Measurements from ENCODE around the gene TRIM66. TPM values are rescaled to one million over a fixed set of nuclear protein-coding genes. Genes with fewer than 3 reads are reported as not detected.

TRIM66 gene
- total and polyA plus RNA-seq, 3 donors from 2014 or later: 37.4 to 49.6 (median 49.2) TPM

- intact Hi-C loops (cut with DNase I; ENCODE audit: low total_unique reads): no loop called here
- WGBS, 2 donors: 81 to 86% methylated on average over 10 of the region's 10 CpGs
- Histone ChIP-seq H3K27me3 (no peaks in the 10 kb centered on the region), H3K27ac (peak overlapping the region; percentile 45 to 86), H3K9me3 (no peaks in the 10 kb centered on the region), H3K4me1 (peaks cover 44% of the 10 kb centered on the region), H3K4me3 (no peak overlapping the region), H3K36me3 (ENCODE audit: low read depth, missing control alignments) (no peaks in the 10 kb centered on the region)
- no peak for DNase-seq
- TF ChIP-seq POLR2A (IDR thresholded peaks at IDR 0.05): no peak
Measured at GRCh38 chr11:8701891-8702597, 19.6 kb upstream of the TRIM66 start.

- Histone ChIP-seq H3K4me1 (peaks cover 37% of the 10 kb centered on the region), H3K36me3 (ENCODE audit: low read depth, missing control alignments) (no peaks in the 10 kb centered on the region), H3K4me3 (no peak overlapping the region), H3K9me3 (no peaks in the 10 kb centered on the region), H3K27ac (peak overlapping the region; percentile 71 to 86), H3K27me3 (no peaks in the 10 kb centered on the region)
- WGBS, 2 donors: 13 to 23% methylated on average over 2 to 3 of the region's 3 CpGs
- TF ChIP-seq POLR2A (IDR thresholded peaks at IDR 0.05) (no peak), CTCF (IDR thresholded peaks at IDR 0.05) (no peak)
- DNase-seq: peak; percentile 85
- intact Hi-C loops (cut with DNase I; ENCODE audit: low total_unique reads): no loop called here
Measured at GRCh38 chr11:8699903-8700302, 17.4 kb upstream of the TRIM66 start.

GRCh38 chr11:8698917-8699441 is 16.5 kb upstream of the TRIM66 start:
- Histone ChIP-seq H3K9me3 (no peaks in the 10 kb centered on the region), H3K27me3 (no peaks in the 10 kb centered on the region), H3K4me3 (no peak overlapping the region), H3K36me3 (ENCODE audit: low read depth, missing control alignments) (no peaks in the 10 kb centered on the region), H3K27ac (peak overlapping the region; percentile 71 to 86), H3K4me1 (peaks cover 37% of the 10 kb centered on the region)
- WGBS, 2 donors: 41 to 69% methylated on average over 11 of the region's 11 CpGs
- intact Hi-C loops (cut with DNase I; ENCODE audit: low total_unique reads): no loop called here
- DNase-seq: no peak
- TF ChIP-seq CTCF (IDR thresholded peaks at IDR 0.05) (no peak), POLR2A (IDR thresholded peaks at IDR 0.05) (no peak)

- Histone ChIP-seq H3K4me1 (peaks cover 37% of the 10 kb centered on the region), H3K36me3 (ENCODE audit: low read depth, missing control alignments) (no peaks in the 10 kb centered on the region), H3K27ac (peak overlapping the region; percentile 71 to 86), H3K27me3 (no peaks in the 10 kb centered on the region), H3K4me3 (no peak overlapping the region), H3K9me3 (no peaks in the 10 kb centered on the region)
- no peak for DNase-seq
- TF ChIP-seq CTCF (IDR thresholded peaks at IDR 0.05): no peak
- TF ChIP-seq POLR2A (IDR thresholded peaks at IDR 0.05): no peak
- 60 to 72% methylated on average over 5 of the region's 5 CpGs for WGBS, 2 donors
- intact Hi-C loops (cut with DNase I; ENCODE audit: low total_unique reads): no loop called here
Measured at GRCh38 chr11:8698379-8698851, 15.9 kb upstream of the TRIM66 start.

- WGBS, 2 donors: 71 to 94% methylated on average over 2 to 3 of the region's 3 CpGs
- intact Hi-C loops (cut with DNase I; ENCODE audit: low total_unique reads): no loop called here
- TF ChIP-seq POLR2A (IDR thresholded peaks at IDR 0.05): no peak
- no peak for TF ChIP-seq CTCF (IDR thresholded peaks at IDR 0.05)
- Histone ChIP-seq H3K36me3 (ENCODE audit: low read depth, missing control alignments) (no peaks in the 10 kb centered on the region), H3K9me3 (no peaks in the 10 kb centered on the region), H3K4me3 (no peak overlapping the region), H3K27me3 (no peaks in the 10 kb centered on the region), H3K4me1 (peaks cover 34% of the 10 kb centered on the region), H3K27ac (peak overlapping the region in 1 of 2 donors; percentile 20)
- DNase-seq: no peak
Measured at GRCh38 chr11:8697054-8697453, 14.6 kb upstream of the TRIM66 start.
